A172 (cell line): ENCODE results near the gene AP5Z1. TPM values are rescaled to one million over a fixed set of nuclear protein-coding genes. Genes with fewer than 3 reads are reported as not detected.
"Not testable (repeated sequence)": the region's sequence is repeated elsewhere in the genome, so short reads cannot be mapped to it uniquely, and the experiment has no call there.

ENCODE experiments used
- DNase-seq: peaks from one replicate; pipeline ENCODE4 v3.0.0-alpha.2; 2015; ENCODE audit warnings: low spot score
- total RNA-seq: library from RNA; depleted of rRNA; stranded (reverse); fragments of >200 nt; shearing (Covaris generic); gene quantifications from 2 replicates; pipeline ENCODE4 v1.2.3, GENCODE V29; 2014

AP5Z1 gene
- total RNA-seq, 1 experiment from 2014 or later: 38.4 TPM

DNA sequence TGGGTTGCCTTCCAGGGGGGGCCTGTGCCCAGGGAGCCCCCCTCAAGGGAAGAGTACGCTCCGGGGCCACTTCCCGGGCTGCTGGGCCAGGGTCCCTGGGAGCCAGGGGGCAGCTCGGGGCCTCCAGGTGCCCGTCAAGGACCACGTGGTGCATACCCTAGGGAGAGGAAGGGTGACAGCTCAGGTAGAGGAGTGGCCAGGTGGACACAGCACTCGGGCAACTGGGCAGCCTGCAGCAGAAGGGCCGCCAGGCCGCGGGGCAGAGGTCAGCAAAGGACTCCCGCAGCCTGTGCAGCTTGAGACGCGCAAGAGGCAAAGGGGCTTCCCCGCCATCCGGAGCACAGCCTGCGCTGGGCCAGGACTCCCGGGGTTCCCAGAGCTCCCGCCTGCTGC, 26.4 kb downstream of the AP5Z1 start:
- no peak for DNase-seq

DNA sequence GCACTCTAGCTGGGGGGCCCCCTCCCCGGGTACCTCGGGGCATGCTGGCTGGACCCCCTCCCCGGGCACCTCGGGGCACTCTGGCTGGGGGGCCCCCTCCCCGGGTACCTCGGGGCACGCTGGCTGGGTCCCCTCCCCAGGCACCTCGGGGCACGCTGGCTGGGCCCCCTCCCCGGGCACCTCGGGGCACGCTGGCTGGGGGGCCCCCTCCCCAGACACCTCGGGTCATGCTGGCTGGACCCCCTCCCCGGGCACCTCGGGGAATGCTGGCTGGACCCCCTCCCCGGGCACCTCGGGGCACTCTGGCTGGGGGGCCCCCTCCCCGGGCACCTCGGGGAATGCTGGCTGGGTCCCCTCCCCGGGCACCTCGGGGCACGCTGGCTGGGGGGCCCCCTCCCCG, 27.2 kb downstream of the AP5Z1 start:
- not testable (repeated sequence) for DNase-seq

DNA sequence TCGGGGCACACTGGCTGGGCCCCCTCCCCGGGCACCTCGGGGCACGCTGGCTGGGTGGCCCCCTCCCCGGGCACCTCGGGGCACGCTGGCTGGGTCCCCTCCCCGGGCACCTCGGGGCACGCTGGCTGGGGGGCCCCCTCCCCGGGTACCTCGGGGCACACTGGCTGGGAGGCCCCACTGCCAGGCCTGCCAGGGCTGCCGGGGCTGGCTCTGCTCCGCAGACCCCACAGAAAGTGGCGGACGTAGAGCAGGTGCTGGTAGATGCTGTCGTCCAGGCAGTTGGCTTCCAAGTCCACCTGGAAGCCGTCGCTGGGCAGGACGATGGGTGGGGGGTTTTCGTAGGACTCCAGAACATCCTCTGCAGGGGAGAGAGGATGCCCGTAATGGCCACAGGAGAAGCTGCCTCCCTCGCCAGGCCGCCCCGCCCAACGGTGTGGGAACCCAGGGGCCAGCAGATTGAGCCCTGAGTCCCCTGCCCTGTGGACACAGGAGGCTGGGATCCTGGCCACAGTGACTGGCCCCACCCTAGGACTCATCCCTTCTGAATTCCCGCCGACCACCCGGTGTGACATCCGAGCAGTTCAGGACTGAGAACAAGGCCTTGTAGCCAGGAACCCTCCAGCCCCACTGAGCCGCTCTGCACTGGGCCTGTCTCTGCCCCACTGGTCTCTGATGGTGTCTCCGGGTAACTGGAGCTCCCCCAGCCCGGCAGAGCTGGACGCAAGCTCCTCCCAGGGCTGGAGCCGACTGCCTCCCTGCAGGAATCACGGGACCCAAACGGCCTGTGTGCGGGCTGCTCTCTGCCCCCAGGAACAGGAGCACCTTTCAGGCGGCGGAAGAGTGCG, 28.2 kb downstream of the AP5Z1 start:
- no peak for DNase-seq

DNA sequence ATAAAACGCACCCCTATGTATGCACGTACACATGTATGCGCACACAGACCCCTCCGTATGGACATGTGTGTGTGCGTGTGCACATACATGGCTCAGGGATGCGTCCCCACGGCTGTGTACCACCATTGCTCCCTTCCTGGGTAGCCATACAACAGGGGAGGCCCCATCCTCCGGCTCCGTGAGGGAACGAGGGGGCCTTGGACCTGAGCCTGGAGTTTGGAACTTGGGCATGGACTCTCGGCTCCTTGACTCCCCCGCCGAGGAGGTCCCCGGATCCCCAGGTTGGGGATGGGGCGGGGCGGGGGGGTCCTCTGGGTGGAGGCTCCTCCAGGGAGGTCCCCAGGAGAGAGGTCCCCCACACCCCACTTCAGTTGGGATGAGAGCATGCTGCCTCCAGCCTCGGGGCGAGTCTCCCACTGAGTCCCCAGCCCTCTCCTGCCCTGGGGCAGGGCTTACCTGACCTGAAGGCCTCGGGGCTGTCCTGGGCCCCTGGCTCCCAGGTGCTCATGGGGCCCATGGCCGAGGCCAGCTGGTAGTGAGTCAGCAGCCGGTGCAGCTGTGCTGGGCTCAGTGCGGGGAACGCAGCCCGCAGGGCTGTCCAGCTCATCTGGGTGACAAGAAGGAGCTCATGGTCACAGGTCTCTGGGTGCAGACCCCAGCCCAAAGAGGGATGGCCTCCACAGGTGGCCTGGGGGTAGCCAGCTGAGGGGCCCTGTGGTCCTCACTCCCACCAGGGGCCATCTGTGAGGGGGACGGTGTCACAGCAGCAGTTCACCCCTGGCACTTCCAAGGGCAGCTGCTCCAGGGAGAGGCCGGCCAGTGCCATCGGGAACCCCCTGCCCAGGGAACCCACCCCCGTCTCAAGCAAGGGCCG, 29.9 kb downstream of the AP5Z1 start:
- no peak for DNase-seq

DNA sequence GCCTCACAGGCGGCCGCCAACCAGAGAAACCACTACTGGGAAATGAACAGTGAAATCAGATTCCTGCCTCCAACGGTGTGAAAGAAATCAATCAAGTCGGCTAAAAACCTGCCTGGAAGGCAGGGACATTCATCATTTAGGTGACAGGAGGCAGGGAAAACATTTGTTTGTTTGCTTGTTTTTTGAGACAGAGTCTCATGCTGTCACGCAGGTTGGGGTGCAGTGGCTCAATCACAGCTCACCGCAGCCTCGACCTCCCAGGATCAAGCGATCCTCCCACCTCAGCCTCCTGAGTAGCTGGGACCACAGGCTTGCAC, 30.5 kb downstream of the AP5Z1 start:
- no peak for DNase-seq

DNA sequence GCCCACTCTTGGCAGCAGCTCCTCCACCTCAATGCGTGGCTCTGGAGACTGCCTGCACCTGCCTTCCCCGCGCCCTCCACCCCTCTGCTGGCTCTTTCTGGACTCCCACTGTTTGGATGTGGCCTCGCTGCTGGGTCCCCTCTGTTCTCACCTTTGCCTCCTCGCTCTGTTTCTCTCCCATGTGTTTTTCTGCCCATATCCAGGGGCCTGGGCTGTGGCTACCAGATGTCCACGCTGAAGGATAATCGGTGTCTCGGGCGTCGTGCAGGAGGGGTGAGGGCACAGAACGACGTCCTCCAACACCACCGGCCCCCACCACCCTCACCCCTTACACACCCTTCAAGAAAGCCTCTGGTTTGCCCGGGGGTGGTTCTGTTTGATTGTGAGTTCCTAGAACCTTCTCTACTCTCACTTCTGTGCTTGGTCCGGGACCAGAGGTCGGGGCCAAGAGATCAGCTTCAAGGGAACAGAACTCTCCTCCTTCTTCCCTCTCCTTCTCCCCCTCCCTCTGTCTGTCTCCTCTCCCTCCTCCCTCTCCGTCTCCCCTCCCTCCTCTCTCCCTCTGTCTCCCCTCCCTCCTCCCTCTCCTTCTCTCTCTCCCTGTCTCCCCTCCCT, 31.7 kb downstream of the AP5Z1 start:
- DNase-seq: no peak

DNA sequence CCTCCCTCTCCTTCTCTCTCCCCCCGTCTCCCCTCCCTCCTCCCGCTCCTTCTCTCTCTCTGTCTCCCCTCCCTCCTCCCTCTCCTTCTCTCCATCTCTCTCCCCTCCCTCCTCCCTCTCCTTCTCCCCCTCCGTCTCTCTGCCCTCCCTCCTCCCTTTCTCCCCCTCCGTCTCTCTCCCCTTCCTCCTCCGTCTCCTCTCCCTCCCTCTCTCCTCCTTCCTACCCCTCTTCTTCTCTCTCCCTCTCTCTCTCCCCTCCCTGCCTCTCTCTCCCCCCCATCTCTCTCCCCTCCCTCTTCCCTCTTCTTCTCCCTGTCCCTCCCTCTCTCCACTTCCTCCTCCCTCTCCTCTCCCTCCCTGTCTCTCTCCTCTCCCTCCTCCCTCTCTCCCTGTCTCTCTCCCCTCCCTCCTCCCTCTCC, 32.2 kb downstream of the AP5Z1 start:
- DNase-seq: no peak

DNA sequence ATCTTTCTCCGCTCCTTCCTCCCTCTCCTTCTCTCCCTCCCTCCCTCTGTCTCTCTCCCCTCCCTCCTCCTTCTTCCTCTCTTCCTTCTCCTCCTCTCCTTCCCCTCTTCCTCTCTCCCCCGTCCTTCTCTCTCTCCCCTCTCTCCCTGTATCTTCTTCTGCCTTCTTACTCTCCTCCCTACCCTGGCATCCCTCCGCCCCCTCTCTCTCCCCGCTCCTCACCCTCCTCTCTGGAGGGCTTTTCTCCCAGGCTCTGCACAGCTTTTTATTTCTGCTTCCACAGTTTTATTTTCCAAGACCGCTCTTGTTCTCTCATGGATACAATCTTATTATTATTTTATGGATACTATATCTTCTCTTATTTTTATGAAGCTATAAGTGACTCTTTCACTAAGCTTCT, 32.6 kb downstream of the AP5Z1 start:
- DNase-seq: no peak

DNA sequence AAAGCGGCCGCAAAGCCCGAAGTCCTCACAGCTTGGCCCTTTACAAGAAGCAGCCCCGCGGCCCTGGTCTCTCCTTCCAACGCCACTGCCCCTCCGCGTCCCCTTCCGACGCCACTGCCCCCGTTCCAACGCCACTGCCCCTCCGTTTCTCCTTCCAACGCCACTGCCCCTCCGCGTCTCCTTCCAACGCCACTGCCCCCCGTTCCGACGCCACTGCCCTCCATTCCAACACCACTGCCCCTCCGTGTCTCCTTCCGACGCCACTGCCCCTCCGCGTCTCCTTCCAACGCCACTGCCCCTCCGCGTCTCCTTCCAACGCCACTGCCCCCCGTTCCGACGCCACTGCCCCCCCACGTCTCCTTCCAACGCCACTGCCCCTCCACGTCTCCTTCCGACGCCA, 33.1 kb downstream of the AP5Z1 start:
- DNase-seq: no peak

DNA sequence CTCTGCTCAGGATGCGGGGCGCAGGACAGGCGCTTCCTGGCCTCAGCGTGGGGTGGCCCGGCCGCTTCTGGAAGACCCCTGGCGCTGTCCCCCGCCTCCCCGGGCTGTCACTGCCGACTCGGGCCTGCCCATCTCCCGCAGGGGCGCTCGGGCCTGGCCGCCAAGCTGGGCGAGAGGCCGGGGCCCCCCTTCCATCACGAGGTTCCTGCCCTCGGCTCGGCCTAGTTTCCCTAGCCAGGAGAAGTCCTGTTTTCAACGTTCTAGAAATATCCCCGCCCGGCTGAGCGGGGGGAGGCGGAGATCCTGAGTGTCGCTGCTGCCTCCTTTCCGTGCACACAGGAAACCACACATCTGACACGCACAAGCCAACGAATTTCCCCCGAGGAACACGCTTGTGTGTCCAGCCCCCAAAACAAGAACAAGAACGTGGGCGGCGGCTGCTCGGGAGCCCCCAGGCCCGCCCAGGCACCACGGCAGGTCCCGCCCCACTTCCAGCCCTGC, 33.7 kb downstream of the AP5Z1 start:
- DNase-seq: no peak

DNA sequence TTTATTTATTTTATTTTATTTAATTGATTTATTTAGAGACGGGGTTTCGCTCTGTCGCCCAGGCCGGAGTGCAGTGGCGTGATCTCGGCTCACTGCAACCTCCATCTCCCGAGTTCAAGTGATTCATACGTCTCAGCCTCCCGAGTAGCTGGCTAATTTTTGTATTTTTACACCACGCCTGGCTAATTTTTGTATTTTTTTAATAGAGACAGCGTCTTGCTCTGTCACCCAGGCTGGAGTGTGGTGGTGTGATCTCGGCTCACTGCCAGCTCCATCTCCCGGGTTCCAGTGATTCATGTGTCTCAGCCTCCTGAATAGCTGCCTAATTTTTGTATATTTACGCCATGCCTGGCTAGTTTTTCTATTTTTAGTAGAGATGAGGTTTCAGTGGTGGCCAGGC, 34.2 kb downstream of the AP5Z1 start:
- no peak for DNase-seq

DNA sequence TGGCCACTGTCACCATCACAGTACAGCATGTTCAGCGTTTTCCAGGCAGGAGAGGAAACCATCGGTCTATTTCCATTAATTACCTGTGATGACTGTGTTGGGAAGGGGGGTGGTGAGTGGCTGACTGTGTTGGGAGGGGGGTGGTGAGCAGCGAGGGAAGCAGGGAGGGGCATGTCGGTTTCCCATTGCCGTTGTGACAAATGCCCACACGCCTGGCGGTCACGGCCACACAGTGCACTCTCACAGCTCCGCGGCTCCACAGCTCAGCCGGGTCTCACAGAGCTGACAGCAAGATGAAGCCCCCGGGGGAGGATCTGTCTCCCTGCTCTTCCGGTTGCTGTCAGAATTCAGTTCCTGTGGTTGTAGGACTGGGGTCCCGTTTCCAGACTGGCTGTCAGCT, 39.0 kb downstream of the AP5Z1 start:
- DNase-seq: no peak

DNA sequence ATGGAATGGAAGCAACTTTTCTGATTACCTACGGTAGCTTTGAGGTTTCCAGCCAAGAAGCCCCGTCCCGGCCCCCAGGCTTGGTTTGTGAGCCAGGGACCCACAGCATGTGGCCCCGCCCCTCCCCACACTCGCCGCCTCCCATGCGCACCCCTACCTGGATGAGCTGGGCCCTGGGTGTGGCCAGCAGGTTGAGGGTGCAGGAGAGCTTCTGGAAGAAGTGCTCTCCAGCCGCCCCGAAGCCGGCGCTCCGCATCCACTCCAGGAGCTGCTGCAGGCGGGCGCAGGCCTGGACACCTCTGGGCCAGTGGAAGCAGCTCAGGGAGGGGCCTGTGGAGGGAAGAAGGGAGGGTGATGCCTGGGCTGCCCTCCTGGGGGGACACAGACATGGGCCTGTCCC, 39.7 kb downstream of the AP5Z1 start:
- no peak for DNase-seq

DNA sequence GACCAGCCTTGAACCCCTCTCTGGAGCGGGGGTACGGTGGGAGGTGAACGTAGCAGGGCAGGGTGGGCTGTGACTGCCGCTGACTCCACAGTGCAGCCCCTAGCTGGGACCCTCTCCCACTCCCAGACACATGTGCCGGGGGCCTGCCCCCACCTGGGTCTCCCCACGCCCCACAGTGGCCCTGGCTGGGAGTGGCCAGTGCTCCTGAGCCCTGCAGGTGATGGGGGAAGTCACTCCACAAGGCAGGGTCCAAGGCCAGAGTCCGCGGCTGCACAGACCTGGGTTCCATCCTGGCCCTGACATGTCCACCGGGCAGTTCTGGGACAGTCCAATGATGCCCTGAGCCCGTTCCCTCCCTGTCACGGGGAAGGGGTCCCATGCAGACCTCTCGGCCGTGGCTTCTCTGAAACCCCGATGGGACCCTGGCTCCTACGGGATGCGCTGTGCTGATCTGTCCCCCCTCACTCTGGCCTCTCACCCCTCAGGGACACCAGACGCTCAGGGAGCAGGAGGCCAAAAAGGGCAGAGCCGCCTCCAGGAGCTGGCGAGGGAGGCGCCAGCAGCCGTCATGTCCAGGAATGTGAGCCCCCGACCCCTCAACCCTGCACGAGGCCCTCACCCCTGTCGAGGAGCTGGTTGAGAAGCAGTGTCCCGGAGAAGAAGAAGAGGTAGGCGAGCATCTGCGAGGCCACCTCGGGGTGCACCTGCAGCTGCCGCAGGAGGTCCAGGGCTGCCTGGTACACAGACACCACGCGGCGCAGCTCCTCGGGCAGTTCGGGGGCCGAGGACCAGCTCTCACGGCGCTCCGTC, 40.4 kb downstream of the AP5Z1 start:
- no peak for DNase-seq

DNA sequence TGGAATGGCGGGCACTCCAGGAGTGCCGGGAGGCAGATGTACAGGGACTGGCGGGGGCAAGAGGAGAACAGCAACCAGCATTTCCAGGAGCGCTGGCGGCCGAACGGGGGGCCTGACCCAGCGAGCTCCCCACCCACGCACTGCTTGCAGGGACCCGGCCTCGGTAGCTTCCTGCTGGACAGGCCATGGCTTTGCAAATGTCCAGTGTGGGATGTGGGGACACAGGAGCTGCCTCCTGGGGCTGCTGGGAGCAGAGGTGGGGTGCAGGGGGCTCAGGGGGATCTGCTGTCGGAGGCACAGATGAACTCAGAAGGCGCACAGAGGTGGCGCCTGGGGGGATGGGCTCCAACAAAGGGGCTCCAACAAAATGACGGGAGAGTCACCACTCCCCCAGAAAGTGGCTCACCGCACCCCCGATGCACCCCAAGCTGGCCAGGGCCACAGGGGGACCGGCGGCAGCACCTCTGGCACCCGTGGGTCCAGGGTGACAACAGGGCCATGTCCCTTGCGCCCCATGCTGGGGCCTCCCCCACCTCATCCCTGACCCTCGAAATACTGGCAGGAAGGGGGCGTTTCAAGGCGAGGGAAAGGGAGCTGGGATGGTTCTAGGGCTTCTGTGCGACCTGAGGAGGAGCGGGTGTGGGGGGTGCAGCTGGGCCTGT, 41.1 kb downstream of the AP5Z1 start:
- DNase-seq: no peak

DNA sequence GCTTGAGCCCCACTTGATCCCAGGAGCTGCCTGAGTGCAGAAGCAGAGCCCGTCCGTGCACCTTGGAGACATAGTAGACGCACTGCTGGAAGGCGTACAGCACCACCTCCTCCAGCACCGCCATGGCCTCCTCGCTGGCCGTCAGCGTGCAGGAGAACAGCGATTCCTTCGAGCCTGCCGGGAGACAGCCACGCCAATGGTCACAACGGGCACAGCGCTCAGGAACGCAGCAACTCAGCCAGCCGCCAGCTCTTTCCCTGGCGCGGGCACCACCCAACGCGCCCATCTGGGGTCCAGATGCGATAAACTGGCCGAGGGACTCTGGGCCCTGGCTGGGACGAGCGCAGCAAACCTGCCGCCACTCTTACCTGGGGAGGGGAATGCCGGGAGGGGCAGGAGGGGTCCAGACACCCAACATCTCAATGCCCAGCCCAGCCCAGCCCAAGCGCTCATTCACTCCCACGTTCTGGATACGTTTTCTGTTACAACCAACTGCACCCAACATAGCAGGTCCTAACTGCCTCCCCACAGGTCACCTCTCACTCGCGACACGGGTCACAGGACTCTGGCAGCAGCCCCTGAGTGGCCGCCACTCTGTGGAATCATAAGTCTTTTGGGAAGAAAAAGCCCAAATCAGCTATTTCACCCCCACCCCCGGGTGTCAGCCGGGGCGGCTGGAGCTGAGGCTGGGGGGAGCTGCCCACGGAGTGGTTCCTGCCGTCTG, 41.9 kb downstream of the AP5Z1 start:
- DNase-seq: no peak

DNA sequence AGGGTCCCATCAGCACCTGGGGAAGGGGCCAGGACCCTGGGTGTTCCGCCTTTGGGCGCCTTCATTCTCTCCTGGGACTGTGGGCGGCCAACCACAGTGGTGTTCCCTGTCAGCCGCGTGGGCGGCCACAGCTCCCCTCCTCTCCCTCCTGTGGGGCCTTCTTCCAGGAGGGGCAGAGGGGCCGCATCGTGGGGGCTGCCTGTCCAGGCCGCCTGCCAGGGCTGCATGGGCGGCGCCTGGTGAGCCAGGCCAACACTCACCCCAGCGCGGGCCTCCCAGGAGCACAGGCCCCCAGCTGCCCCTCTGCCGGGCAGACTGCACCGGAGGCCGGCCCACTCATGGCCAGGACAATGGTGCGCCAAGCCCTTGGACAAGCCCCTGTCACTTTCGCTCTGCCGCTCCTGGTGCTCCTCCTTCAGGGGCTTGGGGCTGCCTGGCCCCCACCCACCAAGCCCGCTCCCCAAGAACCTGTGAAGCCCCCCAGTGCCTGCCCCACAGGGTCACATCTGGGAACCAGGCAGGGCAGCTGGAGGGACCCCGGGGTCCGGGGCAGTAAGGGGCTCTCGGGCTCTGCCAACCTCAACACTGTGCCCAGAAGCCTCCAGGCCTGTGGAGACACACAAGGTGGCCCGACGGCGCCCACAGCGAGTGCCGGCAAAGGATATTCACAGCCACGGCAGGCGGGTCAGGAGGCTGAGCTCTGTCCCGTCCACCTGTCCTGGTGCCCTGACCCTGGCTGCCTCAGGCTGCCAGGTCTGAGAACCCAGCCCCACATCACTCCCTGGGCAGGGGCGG, 42.8 kb downstream of the AP5Z1 start:
- DNase-seq: no peak

DNA sequence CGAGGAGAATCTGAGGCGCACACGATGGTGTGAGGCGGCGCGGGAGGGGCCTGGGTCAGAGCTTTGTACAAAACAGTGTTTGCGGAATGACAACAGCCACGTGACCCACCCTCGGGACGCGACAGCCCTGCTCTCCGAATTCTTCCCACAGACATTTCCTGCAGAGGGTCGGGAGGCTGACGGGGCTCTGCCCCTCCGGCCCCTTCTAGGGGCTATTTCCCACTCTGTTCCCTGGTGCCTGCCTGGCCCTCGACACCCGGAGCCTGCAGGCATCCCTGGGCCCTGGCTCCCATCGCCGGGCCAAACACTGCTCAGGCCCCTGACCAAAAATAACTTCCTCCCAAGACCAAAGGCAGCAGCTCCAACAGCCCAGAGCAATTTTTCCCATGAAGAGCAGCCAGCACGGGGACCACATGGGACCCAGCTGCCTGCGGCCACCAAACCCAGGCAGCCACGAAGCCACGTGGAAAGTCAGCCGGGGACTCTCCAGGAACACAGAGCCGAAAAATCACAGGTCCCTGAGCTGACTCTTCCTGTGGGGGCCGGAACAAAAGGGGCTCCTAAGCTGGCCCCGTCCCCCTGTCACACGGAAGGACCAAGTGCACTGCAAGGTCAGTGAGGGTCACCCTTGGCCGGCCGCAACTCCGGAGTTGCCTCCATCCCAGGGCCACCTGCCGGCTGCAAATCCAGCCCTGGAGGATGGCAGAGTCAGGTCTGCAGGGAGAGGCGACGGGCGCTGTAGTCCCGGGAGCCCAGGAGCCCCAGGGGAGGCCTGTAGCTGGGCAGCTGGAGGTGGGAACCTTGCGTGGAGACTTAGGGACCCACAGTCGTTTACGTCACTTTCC, 44.4 kb downstream of the AP5Z1 start:
- no peak for DNase-seq
